Measurements from ENCODE around the gene ITGBL1.

Gene ITGBL1

DNA sequence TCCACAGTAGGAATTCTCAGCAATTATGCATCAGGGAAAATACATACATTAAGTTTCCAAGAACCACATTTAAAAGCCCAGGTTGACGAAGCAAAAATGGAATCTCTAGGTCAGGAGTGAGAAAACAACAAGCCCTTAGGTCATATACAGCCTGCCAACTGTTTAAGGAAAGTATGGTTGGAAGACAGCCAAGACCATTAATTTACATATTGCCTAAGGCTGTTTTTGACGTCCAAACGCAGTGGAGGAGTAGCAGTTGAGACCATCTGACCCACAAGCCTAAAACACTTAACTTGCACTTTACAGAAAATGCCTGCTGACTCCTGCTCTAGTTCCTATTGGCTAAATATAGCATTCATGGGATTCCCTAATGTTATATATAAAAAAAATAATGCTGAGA is 299.0 kb downstream of the ITGBL1 start:
- DNase-seq (ENCODE audit: low read depth): no peak

DNA sequence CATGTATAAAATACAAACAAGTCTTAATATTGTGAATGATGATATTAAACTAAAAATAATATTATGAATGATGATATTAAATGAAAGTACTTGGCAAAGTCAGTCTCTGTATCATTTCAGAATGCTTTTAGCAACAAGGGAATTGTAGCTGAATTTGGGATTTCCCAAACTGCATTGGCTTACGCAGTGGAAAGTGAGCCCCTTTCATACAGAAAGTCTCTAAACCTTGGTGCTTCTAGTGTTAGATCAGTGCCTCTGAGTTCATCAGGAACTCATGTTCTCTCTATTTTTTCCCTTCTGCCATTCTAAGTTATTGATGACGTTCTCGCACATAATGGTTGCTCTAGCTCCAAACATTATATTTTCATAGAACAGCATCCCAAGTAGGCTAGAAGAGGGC is 300.0 kb downstream of the ITGBL1 start:
- no peak for DNase-seq (ENCODE audit: low read depth)

DNA sequence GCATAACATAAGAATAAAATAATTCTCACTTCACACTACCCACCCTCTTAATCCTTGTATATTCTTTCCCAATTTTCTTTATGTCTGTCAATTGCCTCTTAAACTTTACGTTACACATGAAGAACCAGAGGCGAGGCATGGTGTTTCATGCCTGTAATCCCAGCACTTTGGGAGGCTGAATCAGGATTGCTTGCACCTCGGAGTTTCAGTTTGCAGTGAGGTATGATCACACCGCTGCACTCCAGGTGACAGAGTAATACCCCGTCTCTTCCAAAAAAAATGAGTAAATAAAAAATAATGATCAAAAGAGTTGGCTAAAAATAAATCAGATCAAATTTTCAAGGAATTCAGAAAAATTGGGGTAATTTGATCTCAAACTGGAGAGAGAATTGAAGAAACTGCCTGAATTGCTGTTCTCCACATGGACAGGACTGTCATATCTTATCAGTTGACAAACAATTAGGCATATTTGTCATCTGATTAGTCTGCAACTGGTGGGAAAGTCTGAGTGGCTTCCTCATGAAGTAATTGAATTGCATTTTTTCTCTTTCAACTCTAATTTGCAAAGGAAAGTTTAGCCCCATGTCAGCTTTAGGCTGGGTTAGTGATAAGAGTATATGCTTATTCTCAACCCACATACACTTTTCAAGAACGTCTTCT is 302.9 kb downstream of the ITGBL1 start:
- no peak for DNase-seq (ENCODE audit: low read depth)

DNA sequence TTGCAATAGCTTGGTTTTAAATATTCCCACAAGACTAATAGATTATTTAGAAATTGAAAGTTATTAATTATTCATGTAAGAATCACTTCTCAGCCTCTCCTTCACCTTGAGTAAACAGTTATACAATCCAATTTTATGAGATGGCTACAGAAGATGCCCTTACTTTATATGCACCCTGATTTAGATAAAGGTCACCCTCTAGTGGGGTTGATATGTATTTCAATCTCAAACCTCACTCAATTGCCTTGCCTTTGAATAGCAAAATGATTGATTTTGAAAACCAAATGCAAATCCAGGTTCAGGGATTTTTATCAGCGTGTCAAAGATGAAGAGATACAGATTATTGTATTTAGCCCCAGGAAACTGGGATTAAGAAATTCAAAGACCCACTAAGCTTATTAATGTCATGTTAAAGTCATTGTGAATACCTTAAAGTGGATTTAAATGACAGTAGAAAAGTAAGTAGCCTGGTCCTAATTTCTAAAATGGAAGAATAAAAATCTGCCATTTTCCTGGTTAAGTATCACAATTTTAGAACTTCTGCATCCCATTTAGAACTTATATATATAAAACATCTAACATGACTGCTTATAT is 305.1 kb downstream of the ITGBL1 start:
- no peak for DNase-seq (ENCODE audit: low read depth)

DNA sequence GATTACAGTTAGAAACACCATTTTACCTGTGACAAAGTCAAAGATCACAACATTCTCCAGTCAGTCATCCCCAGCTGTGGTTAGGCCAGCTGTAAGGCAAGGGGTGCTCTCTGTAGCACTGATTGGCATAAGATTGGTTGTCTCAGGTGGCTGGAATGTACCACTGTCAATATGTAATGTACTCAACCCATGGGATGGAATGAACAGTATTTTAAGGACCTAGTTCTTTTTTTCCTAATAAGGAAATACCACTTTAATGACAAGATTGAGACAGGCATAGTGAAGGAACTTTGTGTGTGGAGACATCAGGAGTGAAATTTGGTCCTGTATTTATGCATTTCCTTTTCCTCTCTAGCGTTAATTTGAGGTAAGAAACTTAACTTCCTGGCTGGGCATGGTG is 310.7 kb downstream of the ITGBL1 start:
- DNase-seq (ENCODE audit: low read depth): no peak

All from T-helper 22 cell (primary cell).